Measurements from ENCODE around the gene LZTFL1. TPM values are rescaled to one million over a fixed set of nuclear protein-coding genes. Genes with fewer than 3 reads are reported as not detected.

Gene LZTFL1
- total and polyA plus RNA-seq, 2 experiments from 2014 or later, result 14.3 to 25.1 TPM

GRCh38 chr3:45816544-45816943 is 25.4 kb downstream of the LZTFL1 start:
- H3K36me3 ChIP-seq (replicated peaks; ENCODE audit: insufficient read depth, low read depth), result no peaks in the 10 kb centered on the region
- no peaks in the 10 kb centered on the region for H4K20me1 ChIP-seq (ENCODE audit: insufficient read depth, poor library complexity, severe bottlenecking)
- H3K27me3 ChIP-seq, result no peaks in the 10 kb centered on the region
- H3K4me2 ChIP-seq, result no peak overlapping the region
- H3K79me2 ChIP-seq, result no peaks in the 10 kb centered on the region
- no peak overlapping the region for H3K4me3 ChIP-seq
- no peak for DNase-seq (ENCODE audit: low spot score)
- H3K4me1 ChIP-seq (ENCODE audit: insufficient read depth), result peaks cover 17% of the 10 kb centered on the region
- no peaks in the 10 kb centered on the region for H3K9me3 ChIP-seq (ENCODE audit: low read depth)
- WGBS (ENCODE audit: low lambda C conversion rate, missing lambda C conversion rate), result 80% methylated on average over 3 of the region's 3 CpGs
- H3K9me2 ChIP-seq (replicated peaks; ENCODE audit: insufficient read depth), result no peaks in the 10 kb centered on the region
- peak overlapping the region; percentile 96 for H3K27ac ChIP-seq
- H2AFZ ChIP-seq, result no peak overlapping the region
- TF ChIP-seq EZH2phosphoT487 (IDR thresholded peaks at IDR 0.05; ENCODE audit: low read depth, severe bottlenecking, unreplicated experiment), result no peak
- TF ChIP-seq EZH2 (IDR thresholded peaks at IDR 0.05; ENCODE audit: borderline replicate concordance), result no peak
- TF ChIP-seq CTCF (IDR thresholded peaks at IDR 0.05; ENCODE audit: poor library complexity), result no peak

GRCh38 chr3:45814322-45814721 is 27.6 kb downstream of the LZTFL1 start:
- Histone ChIP-seq H3K4me3 (no peak overlapping the region), H3K79me2 (no peaks in the 10 kb centered on the region), H3K36me3 (replicated peaks; ENCODE audit: insufficient read depth, low read depth) (no peaks in the 10 kb centered on the region), H3K4me1 (ENCODE audit: insufficient read depth) (peaks cover 15% of the 10 kb centered on the region), H2AFZ (no peak overlapping the region), H4K20me1 (ENCODE audit: insufficient read depth, poor library complexity, severe bottlenecking) (no peaks in the 10 kb centered on the region), H3K27me3 (no peaks in the 10 kb centered on the region), H3K4me2 (no peak overlapping the region), H3K9me3 (ENCODE audit: low read depth) (no peaks in the 10 kb centered on the region), H3K9me2 (replicated peaks; ENCODE audit: insufficient read depth) (no peaks in the 10 kb centered on the region), H3K27ac (no peak overlapping the region)
- no peak for TF ChIP-seq EZH2 (IDR thresholded peaks at IDR 0.05; ENCODE audit: borderline replicate concordance)
- TF ChIP-seq EZH2phosphoT487 (IDR thresholded peaks at IDR 0.05; ENCODE audit: low read depth, severe bottlenecking, unreplicated experiment), result no peak
- no peak for TF ChIP-seq CTCF (IDR thresholded peaks at IDR 0.05; ENCODE audit: poor library complexity)
- WGBS (ENCODE audit: low lambda C conversion rate, missing lambda C conversion rate), result 97% methylated on average over 4 of the region's 4 CpGs
- DNase-seq (ENCODE audit: low spot score), result no peak

- no peaks in the 10 kb centered on the region for H4K20me1 ChIP-seq (ENCODE audit: insufficient read depth, poor library complexity, severe bottlenecking)
- H3K4me2 ChIP-seq, result no peak overlapping the region
- no peak for DNase-seq (ENCODE audit: low spot score)
- peak overlapping the region; percentile 4 for H3K27ac ChIP-seq
- 66% methylated on average over 10 of the region's 10 CpGs for WGBS (ENCODE audit: low lambda C conversion rate, missing lambda C conversion rate)
- H3K79me2 ChIP-seq, result no peaks in the 10 kb centered on the region
- H3K36me3 ChIP-seq (replicated peaks; ENCODE audit: insufficient read depth, low read depth), result no peaks in the 10 kb centered on the region
- no peaks in the 10 kb centered on the region for H3K9me2 ChIP-seq (replicated peaks; ENCODE audit: insufficient read depth)
- no peaks in the 10 kb centered on the region for H3K9me3 ChIP-seq (ENCODE audit: low read depth)
- no peak for TF ChIP-seq CTCF (IDR thresholded peaks at IDR 0.05; ENCODE audit: poor library complexity)
- TF ChIP-seq EZH2 (IDR thresholded peaks at IDR 0.05; ENCODE audit: borderline replicate concordance), result no peak
- no peak for TF ChIP-seq EZH2phosphoT487 (IDR thresholded peaks at IDR 0.05; ENCODE audit: low read depth, severe bottlenecking, unreplicated experiment)
- no peaks in the 10 kb centered on the region for H3K27me3 ChIP-seq
- no peak overlapping the region for H3K4me3 ChIP-seq
- no peak overlapping the region for H2AFZ ChIP-seq
- H3K4me1 ChIP-seq (ENCODE audit: insufficient read depth), result peaks cover 13% of the 10 kb centered on the region
Observed at GRCh38 chr3:45807681-45808540, 34.0 kb downstream of the LZTFL1 start.
